ENCODE results near the gene XRRA1.

DNA sequence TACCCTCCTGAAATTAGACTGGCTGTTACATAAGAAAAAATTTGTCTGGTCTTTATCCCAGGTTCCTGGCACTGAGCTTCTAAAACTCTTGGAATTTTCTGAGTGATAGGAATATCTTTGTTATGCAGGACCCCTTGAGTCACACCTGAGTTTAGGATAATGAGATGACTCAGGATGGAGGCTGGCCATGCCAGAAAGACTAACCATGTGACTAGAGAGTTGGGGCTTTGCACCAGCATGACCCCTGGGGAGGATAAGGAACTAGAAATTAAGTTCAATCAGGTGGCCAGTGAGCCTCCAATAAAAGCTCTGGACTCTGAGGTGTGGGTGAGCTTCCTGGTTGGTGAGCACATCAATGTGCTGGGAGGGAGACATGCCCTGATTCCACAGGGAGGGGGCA lies 88.1 kb downstream of the XRRA1 start:
- TF ChIP-seq HDGF (IDR thresholded peaks at IDR 0.05; ENCODE audit: borderline replicate concordance) (no peak), FOXA1 (IDR thresholded peaks at IDR 0.05) (no peak), SP1 (IDR thresholded peaks at IDR 0.05) (no peak), ELF4 (IDR thresholded peaks at IDR 0.05) (no peak), NFRKB (IDR thresholded peaks at IDR 0.05) (no peak), BHLHE40 (IDR thresholded peaks at IDR 0.05; ENCODE audit: borderline replicate concordance) (no peak), TARDBP (IDR thresholded peaks at IDR 0.05) (no peak), FOXM1 (IDR thresholded peaks at IDR 0.05; ENCODE audit: borderline replicate concordance) (no peak), SUZ12 (IDR thresholded peaks at IDR 0.05) (no peak), FOXK2 (IDR thresholded peaks at IDR 0.05) (no peak), ARNT (IDR thresholded peaks at IDR 0.05) (no peak), ZNF384 (IDR thresholded peaks at IDR 0.05) (no peak), CTBP1 (IDR thresholded peaks at IDR 0.05; ENCODE audit: borderline replicate concordance) (no peak)
